K562 (cell line): Measurements from ENCODE around the gene POLE2.
"Not testable (repeated sequence)": the region's sequence is repeated elsewhere in the genome, so short reads cannot be mapped to it uniquely, and the experiment has no call there.

Experiments used
- ETV5 ChIP-seq: sonication (generic); formaldehyde crosslinking; IDR thresholded peaks from 2 replicates; pipeline ENCODE4 v1.4.0; 2020; ENCODE audit warnings: low read depth, mild to moderate bottlenecking, missing genetic modification reagents
- JUND ChIP-seq, 2 experiments: IDR thresholded peaks; 2 replicates in 1 of 2; 3 replicates in 1 of 2; pipeline ENCODE4 v1.6.1; 2011; ENCODE audit warnings: borderline replicate concordance in 2 of 2, low read depth in 2 of 2, low read length in 2 of 2, improper control_type of control experiment in 1 of 2, missing biosample characterization in 1 of 2, missing genetic modification characterization in 1 of 2, missing genetic modification reagents in 1 of 2
- RBFOX2 ChIP-seq: fragments of 200-400 bp; formaldehyde crosslinking; IDR thresholded peaks from 2 replicates; pipeline ENCODE4 v1.6.1; 2017; ENCODE audit warnings: low read depth, mild to moderate bottlenecking, low read length, moderate library complexity
- ZBED1 ChIP-seq: IDR thresholded peaks from 2 replicates; pipeline ENCODE4 v1.6.1; 2014
- ZFP1 ChIP-seq: fragments of 450-650 bp; formaldehyde crosslinking; IDR thresholded peaks from 2 replicates; pipeline ENCODE4 v1.4.0; 2020; ENCODE audit warnings: mild to moderate bottlenecking, mixed read lengths

GRCh38 chr14:49735669-49736068 lies 47.7 kb upstream of the POLE2 start:
- TF ChIP-seq ZBED1; ZFP1; RBFOX2; JUND (IDR thresholded peaks at IDR 0.05; ENCODE audit: borderline replicate concordance, low read depth, low read length); JUND (tag; IDR thresholded peaks at IDR 0.05; ENCODE audit: borderline replicate concordance, low read depth, low read length); ETV5: not testable (repeated sequence)
